Stimulated activated CD8-positive, alpha-beta memory T cell treated with anti-CD3 and anti-CD28 coated beads, Interleukin-4, amount 100 ng/mL, for 4 hours (primary cell): ENCODE measurements around the gene SPRED3.
"Not testable (repeated sequence)": the region's sequence is repeated elsewhere in the genome, so short reads cannot be mapped to it uniquely, and the experiment has no call there.

Source experiments
- DNase-seq, 2 donors: peaks; one replicate each; pipeline ENCODE4 v3.0.0-alpha.2; 2020; ENCODE audit warnings: low read depth in 2 of 2, low spot score in 1 of 2

SPRED3 gene

GRCh38 chr19:38389957-38390924 lies 1.7 kb downstream of the SPRED3 start:
- DNase-seq = no peak

GRCh38 chr19:38391911-38392464 lies 3.5 kb downstream of the SPRED3 start:
- DNase-seq = no peak

GRCh38 chr19:38392707-38393308 lies 4.3 kb downstream of the SPRED3 start:
- DNase-seq = no peak

DNA sequence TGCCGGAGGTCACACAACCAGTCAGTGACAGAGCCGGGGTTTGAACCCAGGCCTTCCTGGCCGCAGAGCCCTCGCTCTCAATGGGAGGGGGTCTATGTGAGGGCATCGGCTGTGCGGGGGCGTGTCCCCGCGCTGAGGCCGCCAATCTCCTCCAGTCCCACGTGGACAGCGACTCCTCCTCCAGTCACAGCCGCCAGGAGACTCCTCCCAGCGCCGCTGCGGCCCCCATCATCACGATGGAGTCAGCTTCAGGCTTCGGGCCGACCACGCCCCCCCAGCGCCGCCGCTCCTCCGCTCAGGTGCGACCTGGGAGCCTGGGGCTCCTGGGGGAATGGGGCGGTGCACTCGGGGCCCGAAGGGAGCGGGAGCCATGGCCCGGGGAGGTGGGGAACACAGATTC lies 6.0 kb downstream of the SPRED3 start:
- DNase-seq = peak; percentile 15 to 50

DNA sequence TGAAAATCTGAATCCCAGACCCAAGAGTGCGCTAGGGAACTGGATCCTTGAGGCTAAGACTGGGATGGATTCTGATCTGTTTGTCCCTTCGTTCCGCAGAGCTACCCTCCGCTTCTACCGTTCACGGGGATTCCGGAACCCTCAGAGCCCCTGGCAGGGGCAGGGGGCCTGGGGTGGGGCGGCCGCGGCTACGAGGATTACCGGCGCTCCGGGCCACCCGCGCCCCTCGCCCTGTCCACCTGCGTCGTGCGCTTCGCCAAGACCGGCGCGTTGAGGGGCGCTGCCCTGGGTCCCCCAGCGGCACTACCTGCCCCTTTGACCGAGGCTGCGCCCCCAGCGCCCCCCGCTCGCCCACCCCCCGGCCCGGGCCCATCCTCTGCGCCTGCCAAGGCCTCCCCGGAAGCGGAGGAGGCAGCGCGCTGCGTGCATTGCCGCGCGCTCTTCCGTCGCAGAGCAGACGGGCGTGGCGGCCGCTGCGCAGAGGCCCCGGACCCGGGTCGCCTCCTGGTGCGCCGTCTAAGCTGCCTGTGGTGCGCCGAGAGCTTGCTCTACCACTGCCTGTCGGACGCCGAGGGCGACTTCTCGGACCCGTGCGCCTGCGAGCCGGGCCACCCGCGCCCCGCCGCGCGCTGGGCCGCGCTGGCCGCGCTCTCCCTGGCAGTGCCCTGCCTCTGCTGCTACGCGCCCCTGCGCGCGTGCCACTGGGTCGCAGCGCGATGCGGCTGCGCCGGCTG lies 7.1 kb downstream of the SPRED3 start:
- DNase-seq = no peak

- DNase-seq = no peak
Observed at GRCh38 chr19:38399081-38399480, 10.6 kb downstream of the SPRED3 start.

- no peak for DNase-seq
Observed at GRCh38 chr19:38399537-38399936, 11.0 kb downstream of the SPRED3 start.

DNA sequence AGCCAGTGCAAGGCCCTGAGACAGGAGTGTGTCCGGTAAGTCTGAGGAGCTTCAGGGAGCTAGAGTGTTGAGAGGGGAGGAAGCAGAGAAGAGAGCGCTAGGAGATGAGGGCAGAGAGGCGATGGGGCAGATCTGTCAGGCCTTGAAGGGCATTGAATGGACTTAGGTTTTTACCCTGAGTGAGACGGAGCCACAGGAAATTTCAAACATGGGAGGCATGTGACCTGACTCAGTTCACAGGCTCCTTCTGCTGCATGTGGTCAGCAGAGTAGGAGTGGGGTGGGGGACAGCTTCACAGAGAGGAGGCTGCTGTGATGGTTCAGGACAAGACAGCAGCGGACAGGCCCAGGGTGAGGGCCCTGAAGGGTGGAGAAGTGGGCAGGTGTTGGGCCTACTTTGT lies 11.9 kb downstream of the SPRED3 start:
- no peak for DNase-seq

- no peak for DNase-seq
Observed at GRCh38 chr19:38401148-38401547, 12.7 kb downstream of the SPRED3 start.

- DNase-seq = no peak
Observed at GRCh38 chr19:38402623-38402966, 14.1 kb downstream of the SPRED3 start.

DNA sequence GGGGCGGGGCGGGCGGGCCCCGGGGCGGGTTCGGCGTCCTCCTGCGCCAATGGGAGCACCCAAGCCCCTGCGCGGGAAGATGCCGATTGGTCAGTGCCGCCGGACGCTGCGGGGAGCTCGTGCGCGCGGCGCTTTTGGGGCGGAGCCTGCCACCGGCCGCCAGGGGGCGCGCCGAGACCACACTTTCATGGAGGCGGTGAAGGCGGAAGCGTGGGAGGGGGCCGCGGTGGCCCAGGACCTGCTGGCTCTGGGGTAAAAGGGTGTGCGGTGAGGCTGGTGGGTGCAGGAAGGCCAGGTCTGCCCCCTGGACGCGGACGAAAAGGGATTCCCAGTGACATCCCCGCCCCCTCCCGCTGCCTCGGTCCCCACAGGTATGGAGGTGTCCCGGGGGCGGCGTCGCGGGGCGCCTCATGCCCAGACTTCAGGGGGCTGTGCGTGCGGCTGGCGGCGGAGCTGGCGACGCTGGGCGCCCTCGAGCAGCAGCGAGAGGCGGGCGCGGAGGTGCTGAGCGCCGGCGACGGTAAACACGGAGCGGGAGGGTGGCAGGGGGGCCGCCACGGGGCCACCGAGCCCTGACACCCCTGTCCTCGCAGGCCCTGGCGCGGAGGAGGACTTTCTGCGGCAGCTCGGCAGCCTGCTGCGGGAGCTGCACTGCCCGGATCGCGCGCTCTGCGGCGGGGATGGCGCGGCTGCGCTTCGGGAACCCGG lies 14.6 kb downstream of the SPRED3 start, which contains the start of gene FAM98C:
Gene FAM98C, plus strand, starts transcription at position 127 of the 708 bp plus-strand sequence. Its CDS starts 61 bp downstream, at position 188.
- DNase-seq = peak; percentile 91 to 94

- DNase-seq = no peak
Observed at GRCh38 chr19:38404858-38405257, 16.4 kb downstream of the SPRED3 start.

GRCh38 chr19:38405276-38405675 lies 16.8 kb downstream of the SPRED3 start:
- DNase-seq = no peak

- no peak for DNase-seq
Observed at GRCh38 chr19:38409631-38410133, 21.2 kb downstream of the SPRED3 start.

DNA sequence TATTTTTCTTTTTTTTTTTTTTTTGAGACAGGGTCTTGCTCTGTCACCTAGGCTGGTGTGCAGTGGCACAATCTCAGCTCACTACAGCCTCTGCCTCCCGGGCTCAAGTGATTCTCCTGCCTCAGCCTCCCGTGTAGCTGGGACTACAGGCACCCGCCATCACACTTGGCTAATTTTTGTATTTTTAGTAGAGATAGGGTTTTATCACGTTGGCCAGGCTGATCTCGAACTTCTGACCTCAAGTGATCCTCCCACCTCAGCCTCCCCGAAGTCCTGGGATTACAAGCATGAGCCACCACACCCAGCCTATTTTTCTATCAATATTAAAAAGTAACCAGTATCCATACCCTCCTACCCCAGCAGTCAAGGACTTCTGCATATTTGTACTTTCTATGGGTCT lies 21.9 kb downstream of the SPRED3 start:
- not testable (repeated sequence) for DNase-seq

GRCh38 chr19:38411041-38411712 lies 22.7 kb downstream of the SPRED3 start:
- DNase-seq = no peak

DNA sequence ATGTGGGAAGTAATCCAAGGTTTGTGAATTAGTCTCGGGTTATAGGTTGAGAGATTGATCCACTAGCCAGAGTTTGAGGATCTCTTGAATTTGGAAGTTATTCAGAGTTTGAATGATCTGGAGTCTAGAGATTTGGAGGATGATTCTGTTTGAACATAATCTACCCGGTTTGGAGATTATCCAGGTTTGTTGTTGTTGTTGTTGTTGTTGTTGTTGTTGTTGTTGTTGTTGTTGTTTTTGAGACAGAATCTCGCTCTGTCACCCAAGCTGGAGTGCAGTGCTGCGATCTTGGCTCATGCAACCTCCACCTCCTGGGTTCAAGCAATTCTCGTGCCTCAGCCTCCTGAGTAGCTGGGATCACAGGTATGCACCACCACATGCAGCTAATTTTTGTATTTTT lies 23.4 kb downstream of the SPRED3 start:
- DNase-seq = not testable (repeated sequence)

DNA sequence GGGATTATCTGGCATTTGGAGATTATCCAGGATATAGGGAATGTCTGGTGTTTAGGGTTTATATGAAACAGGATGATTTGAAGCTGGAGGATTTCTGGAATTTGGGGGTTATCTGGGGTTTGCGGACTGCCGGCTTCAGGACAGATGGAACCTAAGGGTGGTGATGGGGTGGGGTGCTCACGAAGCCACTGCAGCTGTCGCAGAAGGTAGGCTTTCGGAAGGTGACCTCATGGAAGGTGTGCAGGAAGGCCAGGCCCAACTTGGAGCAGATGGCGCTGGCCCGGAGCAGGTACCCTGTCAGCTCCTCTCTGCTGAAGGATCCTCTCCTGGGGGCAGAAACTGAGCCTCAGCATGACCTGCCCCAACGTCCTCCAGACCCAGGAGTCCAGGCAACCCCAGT lies 24.0 kb downstream of the SPRED3 start:
- no peak for DNase-seq

GRCh38 chr19:38412961-38413360 lies 24.5 kb downstream of the SPRED3 start:
- no peak for DNase-seq

DNA sequence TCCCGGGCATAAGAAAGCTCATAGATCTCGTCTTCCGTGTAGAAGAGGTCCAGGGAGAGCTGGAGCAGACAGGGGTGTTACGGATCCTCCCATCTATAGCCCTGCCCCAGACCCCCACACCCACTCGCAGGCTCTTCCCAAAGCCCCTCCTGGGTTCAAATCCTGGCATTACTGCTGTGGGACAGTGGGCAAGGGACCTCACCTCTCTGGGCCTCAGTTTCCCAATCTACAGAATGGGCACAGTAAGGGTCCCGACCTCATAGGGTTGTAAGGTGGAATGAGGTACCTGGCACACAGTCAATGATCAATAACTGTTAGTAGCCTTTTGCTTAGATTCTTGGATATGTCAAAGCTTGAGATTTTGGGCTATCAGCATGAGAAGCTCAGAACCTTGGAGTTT lies 24.9 kb downstream of the SPRED3 start:
- no peak for DNase-seq
